Left colon (tissue), 2 donors: ENCODE measurements around the gene TARBP1. TPM values are rescaled to one million over a fixed set of nuclear protein-coding genes. Genes with fewer than 3 reads are reported as not detected.

Experiments
- total RNA-seq, 2 donors: library from RNA; stranded (reverse); fragmentation: NEBNext Ultra II Directional; extraction: Animal tissue kit (Norgen Biotek cat#: 25700); gene quantifications; one replicate each; pipeline ENCODE4 v1.2.1, GENCODE V29; 2021
- donor health status: DM: no; HTN: no; CAD: no.
- donor health status: DM: yes; HTN: yes; CAD: no.

TARBP1 gene
- total RNA-seq, 2 donors from 2014 or later: 19.9 to 30.5 TPM

Other genes starting within 250 kb of the TARBP1 start
- gene COA6, start 105.7 kb downstream of the TARBP1 start, total RNA-seq: 10 to 100 TPM; 29.7 to 35.6 TPM
- gene IRF2BP2, start 131.0 kb upstream of the TARBP1 start, total RNA-seq: 100 to 1,000 TPM; 176 TPM